ENCODE data around the gene WDR38.

WDR38 gene

DNA sequence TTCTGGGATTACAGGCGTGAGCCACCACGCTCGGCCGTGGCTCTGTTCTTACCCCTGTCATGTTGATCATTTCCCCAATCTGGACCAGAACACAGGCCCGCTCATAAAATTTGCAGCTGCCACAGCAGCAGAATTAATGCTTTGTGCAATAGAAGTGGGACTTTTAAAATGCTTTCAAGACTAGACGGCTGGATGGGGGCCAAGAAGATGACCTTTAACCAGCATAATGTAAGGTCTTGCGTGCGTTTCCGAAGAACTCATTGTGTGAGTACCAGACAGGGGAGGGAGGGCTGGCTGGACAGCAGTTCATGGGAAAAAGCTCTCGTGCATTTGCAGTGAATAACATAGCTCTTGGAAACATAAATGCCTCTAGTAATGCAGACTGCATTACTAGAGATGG is 3.5 kb upstream of the WDR38 start:
- TF ChIP-seq, protein P1, sequence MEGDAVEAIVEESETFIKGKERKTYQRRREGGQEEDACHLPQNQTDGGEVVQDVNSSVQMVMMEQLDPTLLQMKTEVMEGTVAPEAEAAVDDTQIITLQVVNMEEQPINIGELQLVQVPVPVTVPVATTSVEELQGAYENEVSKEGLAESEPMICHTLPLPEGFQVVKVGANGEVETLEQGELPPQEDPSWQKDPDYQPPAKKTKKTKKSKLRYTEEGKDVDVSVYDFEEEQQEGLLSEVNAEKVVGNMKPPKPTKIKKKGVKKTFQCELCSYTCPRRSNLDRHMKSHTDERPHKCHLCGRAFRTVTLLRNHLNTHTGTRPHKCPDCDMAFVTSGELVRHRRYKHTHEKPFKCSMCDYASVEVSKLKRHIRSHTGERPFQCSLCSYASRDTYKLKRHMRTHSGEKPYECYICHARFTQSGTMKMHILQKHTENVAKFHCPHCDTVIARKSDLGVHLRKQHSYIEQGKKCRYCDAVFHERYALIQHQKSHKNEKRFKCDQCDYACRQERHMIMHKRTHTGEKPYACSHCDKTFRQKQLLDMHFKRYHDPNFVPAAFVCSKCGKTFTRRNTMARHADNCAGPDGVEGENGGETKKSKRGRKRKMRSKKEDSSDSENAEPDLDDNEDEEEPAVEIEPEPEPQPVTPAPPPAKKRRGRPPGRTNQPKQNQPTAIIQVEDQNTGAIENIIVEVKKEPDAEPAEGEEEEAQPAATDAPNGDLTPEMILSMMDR (IDR thresholded peaks at IDR 0.05; ENCODE audit: control extremely low read depth, extremely low read depth, low read depth, missing control alignments) = no peak
- ChIA-PET CTCF (interaction anchor here (0.7 to 26.0 kb wide), 5 partner anchors 10 to 76 kb away, joined by 3 to 814 read pairs (median 172); partner anchors contain the start of genes ARPC5L, NR6A1, OLFML2A and RPL35), POLR2A (no interaction called here)
- DNase-seq (ENCODE audit: extremely low spot score) = no peak

DNA sequence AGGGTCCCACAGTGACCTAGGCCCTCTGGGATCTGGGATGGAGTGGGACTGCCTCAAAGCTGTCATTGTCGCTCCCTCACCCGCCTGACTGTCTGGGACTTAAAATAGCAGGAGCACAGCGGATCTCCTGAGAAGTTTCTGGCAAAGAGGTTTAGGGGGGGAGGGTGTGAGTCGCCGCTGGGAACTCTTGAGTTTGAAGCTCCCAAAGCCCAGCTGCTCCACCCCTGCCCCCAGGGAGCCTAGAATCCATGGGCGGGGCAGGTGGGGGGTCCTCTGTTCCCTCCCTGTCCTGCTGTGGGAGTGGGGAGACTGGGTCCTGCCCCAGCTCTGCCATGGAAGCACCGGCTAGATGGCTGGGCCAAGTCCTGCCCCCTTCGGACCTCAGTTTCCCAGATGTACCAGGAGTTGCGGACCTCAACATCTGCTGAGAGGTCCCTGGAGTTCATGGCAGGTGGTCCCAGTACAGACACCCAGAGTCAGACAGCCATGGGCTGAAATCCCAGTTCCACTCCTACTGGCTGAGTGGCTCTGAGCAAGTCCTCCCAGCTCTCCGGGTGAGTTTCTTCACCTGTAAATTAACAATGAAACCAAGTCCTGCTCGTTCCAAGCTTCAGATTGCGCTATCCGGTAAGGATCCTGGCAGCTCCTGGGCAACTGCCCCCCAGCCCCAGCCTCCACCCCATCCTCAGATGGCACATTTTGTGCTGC is 985 bp upstream of the WDR38 start:
- DNase-seq (ENCODE audit: extremely low spot score) = no peak
- TF ChIP-seq, protein P1 (IDR thresholded peaks at IDR 0.05; ENCODE audit: control extremely low read depth, extremely low read depth, low read depth, missing control alignments) = no peak
- ChIA-PET CTCF (interaction anchor here (0.7 to 26.0 kb wide), 41 partner anchors 13 to 523 kb away, joined by 3 to 814 read pairs (median 7); partner anchors contain the start of genes ARPC5L, NR6A1, OLFML2A and RPL35), POLR2A (interaction anchor here (0.5 to 0.8 kb wide), 2 partner anchors 10 to 291 kb away, joined by 3 to 4 read pairs; partner anchors contain the start of genes ARPC5L, RPL35 and SCAI)

DNA sequence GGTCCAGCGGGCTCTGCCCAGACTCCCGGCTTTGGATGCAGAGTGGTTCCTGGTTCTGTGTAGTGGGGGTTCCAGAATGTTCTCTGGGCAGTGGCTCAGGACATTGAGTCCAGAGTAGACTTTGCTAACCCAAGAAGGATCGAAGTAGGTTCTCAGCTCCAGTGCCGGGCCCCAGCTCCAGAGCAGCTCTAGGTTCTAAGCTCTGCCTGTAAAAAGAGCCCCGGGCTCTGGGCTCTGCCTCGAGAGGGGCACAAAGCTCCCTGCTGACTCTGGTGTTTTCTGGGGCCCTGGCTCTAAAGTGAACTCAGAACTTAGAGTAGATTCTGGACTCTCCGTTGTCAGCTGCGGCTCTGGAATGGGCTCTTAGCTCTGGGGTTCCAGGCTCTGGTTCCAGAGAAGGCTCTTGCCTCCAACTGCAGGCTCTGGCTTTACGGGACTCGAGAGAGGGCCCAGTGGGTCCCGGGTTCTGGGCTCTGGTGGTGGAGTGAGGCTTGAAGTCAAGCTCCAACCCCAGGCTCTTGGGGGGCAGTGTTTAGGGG is 414 bp downstream of the WDR38 start:
- DNase-seq (ENCODE audit: extremely low spot score) = no peak
- CTCF ChIA-PET = interaction anchor here (0.6 to 26.0 kb wide), 45 partner anchors 14 to 517 kb away, joined by 3 to 814 read pairs (median 7); partner anchors contain the start of genes ARPC5L, NR6A1, OLFML2A and RPL35
- TF ChIP-seq, protein P1 (IDR thresholded peaks at IDR 0.05; ENCODE audit: control extremely low read depth, extremely low read depth, low read depth, missing control alignments) = no peak
- POLR2A ChIA-PET = interaction anchor here (0.5 to 2.4 kb wide), 5 partner anchors 8 to 83 kb away, joined by 4 to 9 read pairs (median 5); partner anchors contain the start of genes ARPC5L, NR6A1 and RPL35

DNA sequence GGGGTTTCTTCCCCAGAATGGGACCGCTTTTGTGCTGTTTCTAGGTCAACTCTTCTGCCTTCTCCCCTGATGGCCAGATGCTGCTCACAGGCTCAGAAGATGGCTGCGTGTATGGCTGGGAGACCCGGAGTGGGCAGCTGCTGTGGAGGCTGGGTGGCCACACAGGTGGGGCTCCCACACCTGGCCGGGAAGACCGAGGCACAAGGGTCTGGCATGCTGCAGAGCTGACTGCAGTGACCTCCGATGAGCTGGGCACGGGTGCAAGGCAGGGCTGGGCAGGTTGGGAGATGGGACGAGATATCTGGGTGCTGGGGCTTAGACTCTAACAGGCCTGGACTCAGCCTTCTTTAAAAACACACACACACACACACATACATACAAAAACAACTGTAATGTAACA is 901 bp downstream of the WDR38 start:
- TF ChIP-seq, protein P1 (IDR thresholded peaks at IDR 0.05; ENCODE audit: control extremely low read depth, extremely low read depth, low read depth, missing control alignments) = no peak
- ChIA-PET POLR2A (interaction anchor here (0.5 to 2.4 kb wide), 5 partner anchors 10 to 84 kb away, joined by 3 to 9 read pairs (median 5); partner anchors contain the start of gene NR6A1), CTCF (interaction anchor here (1.0 to 26.0 kb wide), 30 partner anchors 14 to 516 kb away, joined by 3 to 814 read pairs (median 12); partner anchors contain the start of genes ARPC5L, NR6A1, OLFML2A and RPL35)
- DNase-seq (ENCODE audit: extremely low spot score) = no peak

DNA sequence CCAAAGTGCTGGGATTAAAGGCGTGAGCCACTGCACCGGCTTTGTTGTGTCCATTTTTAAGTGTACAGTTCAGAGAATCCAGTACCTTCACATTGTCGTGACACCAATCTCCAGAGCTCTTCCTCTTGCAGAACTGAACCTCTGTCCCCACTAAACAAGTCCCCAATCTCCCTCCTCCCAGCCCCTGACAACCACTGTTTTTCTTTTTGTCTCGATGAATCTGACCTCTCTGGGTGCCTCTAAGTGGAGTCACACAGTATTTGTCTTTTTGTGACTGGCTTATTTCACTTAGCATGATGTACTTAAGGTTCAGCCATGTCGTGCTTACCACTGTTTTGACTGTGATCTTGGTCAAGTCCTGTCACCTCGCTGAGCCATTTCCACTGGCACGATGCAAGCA is 1.6 kb downstream of the WDR38 start:
- ChIA-PET CTCF (interaction anchor here (1.6 to 26.0 kb wide), 14 partner anchors 13 to 172 kb away, joined by 3 to 814 read pairs (median 28); partner anchors contain the start of genes ARPC5L, NR6A1, OLFML2A and RPL35), POLR2A (interaction anchor here (1.2 to 2.4 kb wide), 2 partner anchors 26 to 84 kb away, joined by 3 to 9 read pairs; partner anchors contain the start of gene NR6A1)
- no peak for DNase-seq (ENCODE audit: extremely low spot score)
- TF ChIP-seq, protein P1 (IDR thresholded peaks at IDR 0.05; ENCODE audit: control extremely low read depth, extremely low read depth, low read depth, missing control alignments) = no peak

DNA sequence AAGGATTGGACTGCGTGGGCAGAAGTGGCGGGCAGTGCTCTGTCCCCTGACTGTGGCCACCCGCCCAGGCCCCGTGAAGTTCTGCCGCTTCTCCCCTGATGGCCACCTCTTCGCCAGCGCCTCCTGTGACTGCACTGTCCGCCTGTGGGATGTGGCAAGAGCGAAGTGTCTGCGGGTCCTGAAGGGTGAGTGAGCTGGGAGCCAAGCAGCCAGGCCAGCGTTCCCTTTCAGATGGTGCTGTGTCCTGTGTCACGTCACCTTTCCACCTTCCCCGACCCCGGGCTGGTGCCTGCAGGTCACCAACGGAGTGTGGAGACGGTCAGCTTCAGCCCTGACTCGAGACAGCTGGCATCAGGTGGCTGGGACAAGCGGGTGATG is 2.3 kb downstream of the WDR38 start:
- POLR2A ChIA-PET = interaction anchor here (2.0 to 2.4 kb wide), 2 partner anchors 10 to 85 kb away, joined by 9 to 10 read pairs; partner anchors contain the start of gene NR6A1
- TF ChIP-seq, protein P1 (IDR thresholded peaks at IDR 0.05; ENCODE audit: control extremely low read depth, extremely low read depth, low read depth, missing control alignments) = no peak
- CTCF ChIA-PET = interaction anchor here (0.9 to 26.0 kb wide), 7 partner anchors 13 to 91 kb away, joined by 3 to 814 read pairs (median 62); partner anchors contain the start of genes ARPC5L, NR6A1, OLFML2A and RPL35
- DNase-seq (ENCODE audit: extremely low spot score) = no peak
